Muscle of back (tissue), 11 donors: Measurements from ENCODE around the gene STK11. TPM values are rescaled to one million over a fixed set of nuclear protein-coding genes. Genes with fewer than 3 reads are reported as not detected.

Experiments
- DNase-seq, 3 donors: peaks; one replicate each; pipeline versions ENCODE4 v3.0.0 to v3.0.0-alpha.2; 2013
- polyA plus RNA-seq, 10 donors: library from polyadenylated mRNA; unstranded; fragments of 120-200 nt; gene quantifications; one replicate each; pipeline ENCODE4 v1.2.1, GENCODE V29; 2013; ENCODE audit not compliant: insufficient read length in 10 of 10

Gene STK11
- polyA plus RNA-seq, 10 donors, result 37.8 to 53.7 (median 47.7) TPM

GRCh38 chr19:1234955-1235380 lies 29.4 kb downstream of the STK11 start:
- no peak for DNase-seq

- DNase-seq, result no peak
These were observed 30.3 kb downstream of the STK11 start for GRCh38 chr19:1235625-1236538.

- no peak for DNase-seq
These were observed 31.0 kb downstream of the STK11 start for GRCh38 chr19:1236576-1236975.

GRCh38 chr19:1237027-1237659 lies 31.6 kb downstream of the STK11 start:
- peak in 1 of 3 donors; percentile 72 for DNase-seq

- DNase-seq, result peak in 1 of 3 donors; percentile 55
These were observed 32.3 kb downstream of the STK11 start, which contains the start of gene CBARP for GRCh38 chr19:1237754-1238368. TSS of gene CBARP (minus strand) at chr19:1238005. CDS start at chr19:1236100, 1,905 bp downstream.

GRCh38 chr19:1238369-1239303 lies 33.1 kb downstream of the STK11 start:
- DNase-seq, result peak in 1 of 3 donors; percentile 54

GRCh38 chr19:1239420-1239795 lies 33.8 kb downstream of the STK11 start:
- no peak for DNase-seq

GRCh38 chr19:1239796-1240737 lies 34.5 kb downstream of the STK11 start:
- DNase-seq, result peak; percentile 90 to 95 (median 94)

GRCh38 chr19:1240925-1241324 lies 35.3 kb downstream of the STK11 start:
- no peak for DNase-seq

GRCh38 chr19:1241417-1242095 lies 36.0 kb downstream of the STK11 start, which contains the start of gene ATP5F1D:
TSS of gene ATP5F1D (plus strand) at chr19:1241751. CDS start at chr19:1241851, 100 bp downstream.
- peak; percentile 95 to 98 (median 97) for DNase-seq

- peak; percentile 81 to 91 (median 87) for DNase-seq
These were observed 38.5 kb downstream of the STK11 start for GRCh38 chr19:1243768-1244692.

- DNase-seq, result peak in 1 of 3 donors; percentile 52
These were observed 39.3 kb downstream of the STK11 start for GRCh38 chr19:1244693-1245451.

- peak in 2 of 3 donors; percentile 66 to 74 for DNase-seq
These were observed 40.1 kb downstream of the STK11 start for GRCh38 chr19:1245494-1246264.

GRCh38 chr19:1246265-1247087 lies 40.9 kb downstream of the STK11 start:
- peak in 1 of 3 donors; percentile 51 for DNase-seq

GRCh38 chr19:1247748-1248138 lies 42.2 kb downstream of the STK11 start:
- no peak for DNase-seq
